HG02943 (cell line): ENCODE measurements around the gene KLHL1.

Experiments
- ATAC-seq: cut with Tn5 transposase; IDR thresholded peaks from one replicate; pipeline ENCODE4 v1.9.1; 2021; ENCODE audit warnings: mild to moderate bottlenecking, low read depth, moderate library complexity; ENCODE audit not compliant: unreplicated experiment

Gene KLHL1

GRCh38 chr13:70022646-70023045 is 85.6 kb downstream of the KLHL1 start:
- no peak for ATAC-seq

GRCh38 chr13:70016116-70016515 is 92.1 kb downstream of the KLHL1 start:
- ATAC-seq = no peak

DNA sequence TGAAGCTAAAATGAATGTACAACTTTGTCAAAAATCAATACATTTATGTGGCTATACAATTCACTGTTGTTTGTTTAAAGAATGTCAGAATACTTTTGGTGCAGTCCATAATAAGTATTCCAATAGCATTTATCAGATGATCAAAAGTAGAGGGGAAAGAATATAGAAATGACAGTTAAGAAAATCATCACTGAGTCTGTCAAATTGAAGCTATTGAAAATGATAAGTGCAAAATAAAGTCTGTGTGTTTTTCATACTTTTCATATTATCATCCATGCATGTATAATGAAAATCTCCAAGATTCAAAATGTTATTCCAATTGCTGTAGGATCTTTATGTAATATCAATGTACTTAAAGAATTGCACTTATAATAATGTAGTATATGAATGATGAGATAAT is 93.9 kb downstream of the KLHL1 start:
- ATAC-seq = no peak

DNA sequence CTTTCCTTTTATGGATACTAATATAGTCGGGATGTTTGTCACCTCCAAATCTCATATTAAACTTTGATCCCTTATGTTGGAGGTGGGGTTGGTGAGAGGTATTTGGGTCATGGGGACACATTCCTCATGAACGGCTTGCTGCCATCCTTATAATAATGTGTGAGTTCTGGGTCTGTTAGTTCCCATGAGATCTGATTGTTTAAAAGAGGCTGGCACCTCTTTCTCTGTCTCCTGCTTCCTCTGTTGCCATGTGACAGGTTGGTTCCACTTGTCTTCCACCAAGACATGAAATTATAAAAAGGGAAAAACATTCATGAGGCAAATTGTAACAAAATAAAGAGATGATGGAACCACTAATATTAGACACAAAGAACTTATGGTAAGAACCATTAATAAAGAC is 108.4 kb downstream of the KLHL1 start:
- no peak for ATAC-seq

DNA sequence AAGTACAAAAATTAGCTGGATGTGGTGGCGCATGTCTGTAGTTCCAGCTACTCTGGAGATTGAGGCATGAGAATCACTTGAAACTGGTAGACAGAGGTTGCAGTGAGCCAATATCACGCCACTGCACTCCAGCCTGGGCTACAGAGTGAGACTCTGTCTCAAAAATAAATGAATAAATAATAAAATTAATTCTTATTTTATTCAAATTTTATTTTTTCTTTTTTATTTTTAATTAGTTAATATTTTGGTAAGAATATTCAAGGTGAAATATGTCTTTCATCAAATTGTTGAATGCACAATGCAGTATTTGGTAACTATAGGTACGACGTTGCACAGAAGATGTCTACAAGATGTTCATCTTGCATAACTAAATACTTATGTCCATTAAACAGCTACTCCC is 111.2 kb downstream of the KLHL1 start:
- ATAC-seq = no peak

DNA sequence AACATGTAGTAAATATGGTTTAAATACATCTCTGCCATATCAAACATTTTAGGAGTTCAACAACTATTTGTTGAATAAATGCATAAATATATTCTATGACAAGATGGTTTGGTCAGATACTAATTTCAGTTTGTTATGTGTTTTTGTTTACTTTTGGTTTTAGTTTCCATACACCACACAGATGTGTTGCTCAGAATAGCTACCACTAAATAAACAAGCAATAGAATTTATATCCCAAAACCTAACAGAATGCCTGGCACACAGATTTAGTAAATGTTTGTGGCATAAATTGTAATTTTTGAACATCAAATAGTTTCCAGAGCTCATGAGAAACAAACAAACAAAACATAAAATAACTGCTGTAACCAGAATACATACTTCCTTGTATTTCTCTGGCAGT is 127.5 kb downstream of the KLHL1 start:
- no peak for ATAC-seq

DNA sequence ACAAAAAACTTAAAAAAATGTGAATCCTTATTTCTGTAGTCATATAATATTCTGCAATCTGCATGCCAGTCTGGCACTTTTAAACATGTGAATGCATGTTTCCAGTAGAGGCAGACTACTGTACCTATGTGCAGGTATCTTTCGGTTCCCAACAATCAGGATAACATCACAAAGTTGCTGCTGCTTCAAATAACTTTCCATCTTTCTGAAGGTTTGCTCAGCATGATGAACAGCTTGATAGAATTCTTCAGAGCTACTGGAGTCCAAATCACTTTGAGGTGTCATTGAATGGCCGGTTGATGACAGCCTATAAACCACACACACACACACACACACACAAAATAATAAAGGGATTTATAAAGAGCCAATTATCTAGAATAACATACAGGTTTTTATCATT is 132.8 kb downstream of the KLHL1 start:
- ATAC-seq = no peak

DNA sequence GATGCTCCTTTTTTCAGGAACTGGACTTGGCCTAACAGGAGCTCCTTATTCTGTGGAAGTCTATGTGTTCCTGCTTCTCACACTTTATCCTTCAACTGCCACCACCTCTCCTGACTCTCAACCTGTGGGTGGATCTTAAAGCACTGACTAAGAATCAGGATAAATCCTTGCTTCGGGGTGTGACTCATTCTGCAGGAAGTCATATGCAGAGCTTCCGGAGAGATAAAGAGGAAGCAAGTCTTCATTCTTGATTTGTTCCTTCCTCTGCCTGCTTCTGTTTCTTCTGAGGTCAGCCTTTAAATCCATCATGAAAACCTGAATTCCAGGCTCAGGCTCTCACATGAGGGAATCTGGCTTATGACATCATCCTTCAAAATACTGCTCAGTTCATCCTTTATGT is 137.7 kb downstream of the KLHL1 start:
- ATAC-seq = no peak

DNA sequence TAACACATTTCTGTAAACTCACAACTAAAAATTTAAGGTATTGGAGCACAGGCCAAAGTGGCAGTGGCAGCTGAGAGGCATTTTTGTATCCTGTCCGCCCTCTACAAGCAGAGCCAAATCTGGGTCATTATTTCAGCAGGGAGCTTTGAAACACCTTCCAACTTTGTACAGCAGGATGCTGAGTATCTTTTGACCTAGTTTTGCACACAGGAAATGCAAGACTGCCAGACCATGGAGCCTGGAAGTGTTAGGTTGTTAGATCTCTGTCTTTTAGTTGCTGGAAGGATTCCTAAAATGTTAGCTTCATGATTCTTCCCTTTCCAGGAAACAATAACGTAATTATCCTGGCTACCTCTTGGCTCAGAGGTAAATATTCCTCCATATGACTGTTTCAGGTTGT is 149.2 kb downstream of the KLHL1 start:
- ATAC-seq = no peak

GRCh38 chr13:69956839-69957238 is 151.4 kb downstream of the KLHL1 start:
- ATAC-seq = no peak

DNA sequence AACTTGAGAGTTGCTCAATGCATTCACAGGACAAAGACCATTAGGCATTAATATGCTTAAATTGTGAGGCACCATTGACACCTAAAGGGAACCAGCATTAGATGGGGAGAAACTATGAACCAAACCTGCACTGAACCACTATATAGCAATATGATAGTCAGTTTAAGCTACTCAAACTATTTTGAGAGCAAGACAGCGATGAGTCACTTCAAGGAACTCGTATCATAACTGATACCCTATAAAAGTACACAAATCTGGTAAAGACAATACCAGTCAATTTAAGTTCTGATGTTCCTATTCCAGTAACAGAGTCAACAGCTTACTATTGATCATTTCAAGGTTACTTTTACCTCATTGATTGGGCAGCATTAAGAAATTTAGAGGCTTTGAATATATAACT is 151.9 kb downstream of the KLHL1 start:
- no peak for ATAC-seq

DNA sequence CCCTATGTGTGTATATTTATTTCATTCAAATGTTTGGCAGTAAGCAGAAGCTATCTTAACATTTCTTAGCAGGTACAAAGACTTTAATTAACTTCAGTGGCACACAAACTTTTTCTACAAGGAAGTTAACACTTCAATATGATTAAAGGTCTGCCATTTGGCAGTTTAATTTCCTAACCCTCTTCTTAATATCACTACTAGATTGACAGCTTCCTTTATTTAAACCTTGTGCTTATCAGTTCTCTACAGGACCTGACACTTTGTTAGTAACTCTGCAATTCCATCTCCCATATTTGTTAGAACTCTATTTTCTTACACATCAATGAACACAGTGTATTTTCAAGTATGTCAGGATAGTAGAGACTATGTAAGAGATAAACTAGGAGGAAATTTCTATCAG is 153.0 kb downstream of the KLHL1 start:
- ATAC-seq = no peak

- no peak for ATAC-seq
Observed at GRCh38 chr13:69951412-69951811, 156.8 kb downstream of the KLHL1 start.

- ATAC-seq = no peak
Observed at GRCh38 chr13:69950160-69950559, 158.1 kb downstream of the KLHL1 start.

DNA sequence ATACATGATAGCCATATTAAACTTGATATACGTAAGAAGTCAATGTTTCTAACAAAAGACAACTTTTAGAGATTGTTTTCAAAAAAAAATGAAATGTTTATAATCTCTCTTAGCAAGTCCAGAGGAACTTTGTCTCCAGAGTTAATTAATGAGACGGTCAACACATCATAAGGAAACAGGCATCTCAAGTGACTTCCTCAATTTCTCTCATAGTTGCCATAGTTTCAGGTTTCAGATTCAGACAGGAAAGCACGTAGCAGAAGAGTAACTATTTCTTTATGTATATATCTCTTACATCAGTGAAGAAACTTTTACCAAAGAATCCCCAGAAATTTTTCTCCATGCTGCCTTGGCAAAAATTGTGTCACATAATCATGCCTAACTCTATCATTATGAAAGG is 160.2 kb downstream of the KLHL1 start:
- ATAC-seq = peak; percentile 96

GRCh38 chr13:69947582-69947981 is 160.7 kb downstream of the KLHL1 start:
- ATAC-seq = peak; percentile 27

- ATAC-seq = no peak
Observed at GRCh38 chr13:69946511-69946910, 161.7 kb downstream of the KLHL1 start.

DNA sequence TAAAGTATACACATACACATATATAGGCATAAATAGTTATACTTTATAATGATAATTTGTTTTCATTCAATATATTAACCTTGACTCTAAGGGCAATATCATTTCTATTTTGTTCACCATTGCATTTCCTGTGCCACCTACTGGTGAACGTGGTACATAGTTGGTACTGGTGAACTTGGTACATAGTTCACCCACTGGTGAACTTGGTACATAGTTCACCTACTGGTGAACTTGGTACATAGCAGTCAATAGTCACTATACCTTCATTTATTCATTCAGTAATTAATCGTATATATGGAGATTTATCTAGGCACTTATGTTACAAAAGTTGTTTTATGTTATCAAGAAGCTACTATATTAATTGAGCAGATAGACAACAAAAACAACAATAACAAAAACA is 173.2 kb downstream of the KLHL1 start:
- ATAC-seq = peak; percentile 87

DNA sequence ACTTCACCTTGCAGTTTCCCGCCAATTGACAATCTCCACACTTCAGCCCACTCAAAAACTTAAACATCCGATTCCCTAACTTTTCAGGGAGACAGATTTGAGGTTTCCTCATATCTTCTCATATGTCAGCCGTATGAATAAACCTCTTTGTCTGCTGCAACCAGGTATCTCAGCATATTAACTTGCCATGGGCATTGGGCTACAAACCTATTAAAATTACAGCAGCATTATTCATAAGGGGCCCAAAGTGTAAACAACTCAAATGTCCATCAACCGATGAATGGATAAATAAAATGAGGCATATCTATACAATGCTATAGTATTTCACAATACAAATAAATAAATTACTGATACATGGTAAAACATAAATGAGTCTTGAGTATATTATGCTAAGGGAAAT is 180.0 kb downstream of the KLHL1 start:
- ATAC-seq = no peak

DNA sequence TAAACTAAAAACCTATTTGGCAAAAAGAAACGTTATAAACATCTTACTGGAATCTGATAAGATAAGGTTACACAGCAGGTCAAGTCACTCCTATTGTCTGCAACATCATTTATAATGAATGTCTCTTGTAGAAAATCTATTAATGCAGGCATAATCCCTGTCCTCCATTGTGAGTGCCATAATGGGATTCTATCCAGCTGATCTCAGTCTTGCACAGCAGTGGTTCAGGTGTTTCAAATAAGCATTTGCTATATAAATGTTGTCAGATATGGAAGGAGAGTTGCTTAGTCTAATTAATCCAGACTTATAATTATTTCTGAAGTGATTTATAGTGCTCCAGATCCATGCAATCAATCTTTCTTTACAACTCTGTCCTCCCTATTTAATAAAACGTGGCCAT is 187.1 kb downstream of the KLHL1 start:
- ATAC-seq = no peak

- ATAC-seq = no peak
Observed at GRCh38 chr13:69912630-69913029, 195.6 kb downstream of the KLHL1 start.

- no peak for ATAC-seq
Observed at GRCh38 chr13:69910800-69911199, 197.5 kb downstream of the KLHL1 start.

GRCh38 chr13:69904784-69905183 is 203.5 kb downstream of the KLHL1 start:
- no peak for ATAC-seq

GRCh38 chr13:69903081-69903480 is 205.2 kb downstream of the KLHL1 start:
- no peak for ATAC-seq
